Measurements from ENCODE around the gene SP7. TPM values are rescaled to one million over a fixed set of nuclear protein-coding genes. Genes with fewer than 3 reads are reported as not detected.
"Not testable (repeated sequence)": the region's sequence is repeated elsewhere in the genome, so short reads cannot be mapped to it uniquely, and the experiment has no call there.

Gene SP7
- total RNA-seq, 4 donors from 2014 or later: not detected

GRCh38 chr12:53376747-53377146 is 40.6 kb upstream of the SP7 start:
- no peak for ATAC-seq
- TF ChIP-seq CTCF (IDR thresholded peaks at IDR 0.05 in 4 of 5, conservative IDR thresholded peaks at IDR 0.05 in 1 of 5) (no peak), POLR2A (IDR thresholded peaks at IDR 0.05) (no peak)
- no peaks in the 10 kb centered on the region for H3K27me3 ChIP-seq
- H3K9me3 ChIP-seq: no peaks in the 10 kb centered on the region
- in situ Hi-C loops (cut with MboI; ENCODE audit: low sequenced_read_pairs in 4 of 4) (no loop called here), intact Hi-C loops (cut with DNase I; ENCODE audit: low total_unique reads) (no loop called here)
- no peak overlapping the region for H3K27ac ChIP-seq
- no peak overlapping the region for H3K4me3 ChIP-seq
- peaks cover 22 to 25% of the 10 kb centered on the region in 2 donors for H3K4me1 ChIP-seq
- no peak for DNase-seq
- H3K36me3 ChIP-seq: peaks cover 0 to 4% of the 10 kb centered on the region in 2 donors

- intact Hi-C loops (cut with DNase I; ENCODE audit: low total_unique reads); DNase-seq; H3K27ac ChIP-seq; ATAC-seq; H3K27me3 ChIP-seq; H3K9me3 ChIP-seq; H3K36me3 ChIP-seq; H3K4me3 ChIP-seq; in situ Hi-C loops (cut with MboI; ENCODE audit: low sequenced_read_pairs in 4 of 4): not testable (repeated sequence)
- peaks cover 22 to 26% of the 10 kb centered on the region in 2 donors for H3K4me1 ChIP-seq
Measured at GRCh38 chr12:53374277-53374676, 38.1 kb upstream of the SP7 start.

- in situ Hi-C loops (cut with MboI; ENCODE audit: low sequenced_read_pairs in 4 of 4); intact Hi-C loops (cut with DNase I; ENCODE audit: low total_unique reads); DNase-seq; H3K4me3 ChIP-seq; H3K9me3 ChIP-seq; ATAC-seq; H3K36me3 ChIP-seq; H3K27me3 ChIP-seq: not testable (repeated sequence)
- Histone ChIP-seq H3K4me1 (peaks cover 17 to 22% of the 10 kb centered on the region in 2 donors), H3K27ac (peak overlapping the region in 1 of 4 donors; percentile 52)
Measured at GRCh38 chr12:53373554-53374133, 37.5 kb upstream of the SP7 start.

- Histone ChIP-seq H3K4me1 (peaks cover 2 to 3% of the 10 kb centered on the region in 2 donors), H3K9me3 (no peaks in the 10 kb centered on the region), H3K4me3 (no peak overlapping the region), H3K36me3 (no peaks in the 10 kb centered on the region), H3K27ac (no peak overlapping the region), H3K27me3 (no peaks in the 10 kb centered on the region)
- intact Hi-C loops (cut with DNase I; ENCODE audit: low total_unique reads): no loop called here
- in situ Hi-C loops (cut with MboI; ENCODE audit: low sequenced_read_pairs in 4 of 4): no loop called here
- DNase-seq (no peak), ATAC-seq (peak in 1 of 2 donors; percentile 42)
- no peak for TF ChIP-seq POLR2A (IDR thresholded peaks at IDR 0.05)
- TF ChIP-seq CTCF (IDR thresholded peaks at IDR 0.05 in 4 of 5, conservative IDR thresholded peaks at IDR 0.05 in 1 of 5): no peak
Measured at GRCh38 chr12:53365245-53365904, 29.2 kb upstream of the SP7 start.

- H3K9me3 ChIP-seq; in situ Hi-C loops (cut with MboI; ENCODE audit: low sequenced_read_pairs in 4 of 4); H3K27me3 ChIP-seq; intact Hi-C loops (cut with DNase I; ENCODE audit: low total_unique reads); H3K4me3 ChIP-seq; H3K27ac ChIP-seq; H3K36me3 ChIP-seq; DNase-seq; ATAC-seq; H3K4me1 ChIP-seq: not testable (repeated sequence)
Measured at GRCh38 chr12:53361638-53362037, 25.5 kb upstream of the SP7 start.

GRCh38 chr12:53358836-53359419 is 22.8 kb upstream of the SP7 start:
- ATAC-seq (no peak), DNase-seq (no peak)
- TF ChIP-seq POLR2A (IDR thresholded peaks at IDR 0.05): no peak
- no peak for TF ChIP-seq CTCF (IDR thresholded peaks at IDR 0.05 in 4 of 5, conservative IDR thresholded peaks at IDR 0.05 in 1 of 5)
- Histone ChIP-seq H3K4me3 (no peak overlapping the region), H3K4me1 (no peaks in the 10 kb centered on the region), H3K27me3 (no peaks in the 10 kb centered on the region), H3K9me3 (no peaks in the 10 kb centered on the region), H3K36me3 (no peaks in the 10 kb centered on the region), H3K27ac (no peak overlapping the region)
- intact Hi-C loops (cut with DNase I; ENCODE audit: low total_unique reads) (no loop called here), in situ Hi-C loops (cut with MboI; ENCODE audit: low sequenced_read_pairs in 4 of 4) (loop anchor here (5.0 to 10.0 kb wide), 2 partner anchors 63 to 156 kb away; partner anchors contain the start of gene AMHR2 (in 3 of the 4))
